Keratinocyte (primary cell): Measurements from ENCODE around the gene PDCD5. TPM values are rescaled to one million over a fixed set of nuclear protein-coding genes. Genes with fewer than 3 reads are reported as not detected.
"Not testable (repeated sequence)": the region's sequence is repeated elsewhere in the genome, so short reads cannot be mapped to it uniquely, and the experiment has no call there.

ENCODE experiments used
- DNase-seq: peaks from one replicate; pipeline ENCODE4 v3.0.0-alpha.2; 2011; ENCODE audit warnings: low read depth, missing footprints, low spot score
- FAIRE-seq: peaks from 2 replicates; lab custom pipeline; 2011; peaks lifted over from hg19 to GRCh38; lab: Jason Lieb, UNC
- H2AFZ ChIP-seq: 2 replicates; pipeline ENCODE4 v1.6.0; 2012; ENCODE audit warnings: low read length, control low read depth, inconsistent platforms; ENCODE audit not compliant: control insufficient read depth
- H3K27ac ChIP-seq: 2 replicates; pipeline ENCODE4 v1.5.1; 2011; ENCODE audit warnings: low read length; ENCODE audit not compliant: control insufficient read depth, insufficient read depth
- H3K27me3 ChIP-seq: 3 replicates; pipeline ENCODE4 v1.6.0; 2011; ENCODE audit warnings: low read length; ENCODE audit not compliant: control insufficient read depth, insufficient read depth; ENCODE audit errors: extremely low read depth
- H3K36me3 ChIP-seq, 2 experiments: 2 replicates in 1 of 2; 3 replicates in 1 of 2; pipeline ENCODE4 v1.5.1; 2011; ENCODE audit warnings: low read length in 2 of 2, mild to moderate bottlenecking in 1 of 2; ENCODE audit not compliant: control insufficient read depth in 2 of 2, insufficient read depth in 2 of 2; ENCODE audit errors: extremely low read depth in 1 of 2
- H3K4me1 ChIP-seq: 3 replicates; pipeline ENCODE4 v1.5.1; 2011; ENCODE audit warnings: low read length; ENCODE audit not compliant: control insufficient read depth, insufficient read depth; ENCODE audit errors: extremely low read depth
- H3K4me2 ChIP-seq: 3 replicates; pipeline ENCODE4 v1.6.0; 2011; ENCODE audit warnings: low read depth, low read length; ENCODE audit not compliant: control insufficient read depth, insufficient read depth; ENCODE audit errors: extremely low read depth
- H3K4me3 ChIP-seq, 3 experiments: fragments of 200-600 bp in 1 of 3; sonication (generic) in 1 of 3; 2 replicates in 2 of 3; 3 replicates in 1 of 3; pipeline ENCODE4 v1.5.1; 2011 to 2016; ENCODE audit warnings: low read length in 3 of 3, mild to moderate bottlenecking in 3 of 3, control low read depth in 2 of 3, inconsistent platforms in 1 of 3, low read depth in 1 of 3, mixed read lengths in 1 of 3, mixed run types in 1 of 3, moderate library complexity in 1 of 3; ENCODE audit not compliant: control insufficient read depth in 2 of 3, insufficient read depth in 2 of 3; ENCODE audit errors: extremely low read depth in 1 of 3
- H3K79me2 ChIP-seq: 2 replicates; pipeline ENCODE4 v1.6.0; 2012; ENCODE audit warnings: low read length; ENCODE audit not compliant: control insufficient read depth, insufficient read depth
- H3K9ac ChIP-seq: 3 replicates; pipeline ENCODE4 v1.6.0; 2011; ENCODE audit warnings: low read length; ENCODE audit not compliant: control insufficient read depth, insufficient read depth; ENCODE audit errors: extremely low read depth
- H3K9me1 ChIP-seq: 3 replicates; pipeline ENCODE4 v1.6.0; 2011; ENCODE audit warnings: low read length; ENCODE audit not compliant: control insufficient read depth, insufficient read depth; ENCODE audit errors: extremely low read depth
- H3K9me3 ChIP-seq: 2 replicates; pipeline ENCODE4 v1.5.1; 2012; ENCODE audit warnings: low read depth, low read length; ENCODE audit not compliant: control insufficient read depth
- H4K20me1 ChIP-seq: 3 replicates; pipeline ENCODE4 v1.6.0; 2011; ENCODE audit warnings: low read length; ENCODE audit not compliant: control insufficient read depth, insufficient read depth; ENCODE audit errors: extremely low read depth
- CTCF ChIP-seq, 3 experiments: IDR thresholded peaks in 1 of 3; conservative IDR thresholded peaks in 1 of 3; optimal IDR thresholded peaks in 1 of 3; 2 replicates in 2 of 3; 3 replicates in 1 of 3; pipeline versions ENCODE3 to v1.5.1; 2011; ENCODE audit warnings: low read length in 3 of 3, mild to moderate bottlenecking in 3 of 3, moderate library complexity in 2 of 3, control low read depth in 1 of 3, inconsistent platforms in 1 of 3; ENCODE audit not compliant: insufficient read depth in 2 of 3; ENCODE audit errors: extremely low read depth in 1 of 3
- EZH2 ChIP-seq: IDR thresholded peaks from one replicate; pipeline ENCODE4 v1.6.1; 2012; ENCODE audit warnings: inconsistent platforms, mild to moderate bottlenecking, low read length, moderate library complexity
- dilution Hi-C: fragments of 300-500 bp; cut with MboI; formaldehyde crosslinking; loops from one replicate; pipeline ENCODE4 v1.7.0; 2020; ENCODE audit warnings: low sequenced_read_pairs; ENCODE audit not compliant: extremely low pct_ligation_motif_present
- polyA plus RNA-seq, 5 experiments: library from polyadenylated mRNA; depleted of rRNA in 3 of 5; stranded (reverse) in 3 of 5; stranded (forward) in 1 of 5; unstranded in 1 of 5; fragments of >200 nt; gene quantifications; 1 replicate in 1 of 5; 2 replicates in 3 of 5; 3 replicates in 1 of 5; pipeline versions ENCODE4 v1.2.1 to v1.2.3, GENCODE V29; 2011 to 2012; ENCODE audit warnings: missing spikeins in 2 of 5, low read depth in 1 of 5, low replicate concordance in 1 of 5

The PDCD5 gene
- polyA plus RNA-seq, 1 donor (not counting 4 experiments of a cell fraction or from before 2014, with no cell fraction given): 177 TPM

GRCh38 chr19:32540621-32541020 is 40.4 kb upstream of the PDCD5 start:
- no peak overlapping the region for H3K27ac ChIP-seq
- DNase-seq (no peak), FAIRE-seq (no peak)

GRCh38 chr19:32541376-32541775 is 39.6 kb upstream of the PDCD5 start:
- H3K4me2 ChIP-seq, H3K27me3 ChIP-seq, H3K9ac ChIP-seq, FAIRE-seq, H3K4me1 ChIP-seq, H3K9me3 ChIP-seq, H3K79me2 ChIP-seq, H2AFZ ChIP-seq, H3K4me3 ChIP-seq, H3K9me1 ChIP-seq, H4K20me1 ChIP-seq, H3K27ac ChIP-seq, H3K36me3 ChIP-seq, DNase-seq, dilution Hi-C loops: not testable (repeated sequence)

More at GRCh38 chr19:32540621-32541020, 40.4 kb upstream of the PDCD5 start:
- Histone ChIP-seq H3K36me3 (no peaks in the 10 kb centered on the region), H3K9me1 (no peaks in the 10 kb centered on the region), H2AFZ (no peak overlapping the region), H4K20me1 (no peaks in the 10 kb centered on the region), H3K79me2 (no peaks in the 10 kb centered on the region), H3K4me1 (no peaks in the 10 kb centered on the region), H3K27me3 (no peaks in the 10 kb centered on the region), H3K9me3 (no peaks in the 10 kb centered on the region), H3K4me3 (no peak overlapping the region), H3K9ac (no peak overlapping the region), H3K4me2 (no peak overlapping the region)
- dilution Hi-C loops: no loop called here
- no peak for TF ChIP-seq EZH2
- no peak for TF ChIP-seq CTCF (optimal IDR thresholded peaks at IDR 0.05 in 1 of 3, IDR thresholded peaks at IDR 0.05 in 1 of 3, conservative IDR thresholded peaks at IDR 0.05 in 1 of 3; ENCODE audit: extremely low read depth in 1 of 3, insufficient read depth in 2 of 3, low read length in 3 of 3)

- TF ChIP-seq EZH2 (no peak), CTCF (optimal IDR thresholded peaks at IDR 0.05 in 1 of 3, IDR thresholded peaks at IDR 0.05 in 1 of 3, conservative IDR thresholded peaks at IDR 0.05 in 1 of 3; ENCODE audit: extremely low read depth in 1 of 3, insufficient read depth in 2 of 3, low read length in 3 of 3) (no peak)
- H3K4me2 ChIP-seq: no peak overlapping the region
- H3K9me1 ChIP-seq: no peaks in the 10 kb centered on the region
- H3K27ac ChIP-seq: no peak overlapping the region
- FAIRE-seq: no peak
- no peaks in the 10 kb centered on the region for H3K9me3 ChIP-seq
- H3K27me3 ChIP-seq: no peaks in the 10 kb centered on the region
- H3K9ac ChIP-seq: no peak overlapping the region
- no peaks in the 10 kb centered on the region for H3K36me3 ChIP-seq
- H3K79me2 ChIP-seq: no peaks in the 10 kb centered on the region
- H3K4me1 ChIP-seq: no peaks in the 10 kb centered on the region
- no peaks in the 10 kb centered on the region for H4K20me1 ChIP-seq
- H2AFZ ChIP-seq: no peak overlapping the region
- dilution Hi-C loops: no loop called here
- no peak overlapping the region for H3K4me3 ChIP-seq
- no peak for DNase-seq
These were observed 38.4 kb upstream of the PDCD5 start for GRCh38 chr19:32542477-32543108.
